Measurements from ENCODE around the gene TEAD1. TPM values are rescaled to one million over a fixed set of nuclear protein-coding genes. Genes with fewer than 3 reads are reported as not detected.
A peak's percentile ranks its signal among the peaks of the same experiment; 100 is the strongest.

TEAD1 gene
- total RNA-seq, 4 donors from 2014 or later = 71.5 to 109 (median 88.5) TPM

DNA sequence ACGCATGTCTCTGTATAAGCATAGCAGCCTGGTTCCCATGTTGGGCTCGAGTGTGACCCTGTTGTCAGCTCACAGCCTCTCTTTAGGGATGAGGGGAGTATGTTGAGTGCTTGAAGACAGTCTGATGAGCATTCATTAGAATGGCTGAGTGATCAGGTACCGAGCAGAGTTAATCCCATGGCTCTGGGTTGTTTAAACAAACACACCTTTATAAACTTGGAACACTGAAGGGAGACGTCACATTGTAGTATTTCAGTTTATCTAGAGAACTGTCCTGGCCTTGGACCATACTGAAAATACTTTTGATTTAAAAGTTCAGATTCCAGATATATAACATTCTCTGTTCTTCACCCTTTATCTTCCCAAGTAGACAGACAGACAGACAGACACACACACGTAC, 76.0 kb downstream of the TEAD1 start:
- DNase-seq = no peak
- H3K4me1 ChIP-seq = peaks cover 27 to 43% of the 10 kb centered on the region in 2 donors
- no peak overlapping the region for H3K4me3 ChIP-seq (replicated peaks in 1 of 3)
- no peaks in the 10 kb centered on the region for H3K36me3 ChIP-seq
- no peaks in the 10 kb centered on the region for H3K9me3 ChIP-seq
- peak overlapping the region in 2 of 3 donors; percentile 24 to 71 for H3K27ac ChIP-seq
- 67 to 71% methylated on average over 5 of the region's 5 CpGs for WGBS, 2 donors
- no peaks in the 10 kb centered on the region for H3K27me3 ChIP-seq
- intact Hi-C loops (cut with DNase I) = no loop called here
- no peak for TF ChIP-seq POLR2A (IDR thresholded peaks at IDR 0.05)
- TF ChIP-seq, protein P1, sequence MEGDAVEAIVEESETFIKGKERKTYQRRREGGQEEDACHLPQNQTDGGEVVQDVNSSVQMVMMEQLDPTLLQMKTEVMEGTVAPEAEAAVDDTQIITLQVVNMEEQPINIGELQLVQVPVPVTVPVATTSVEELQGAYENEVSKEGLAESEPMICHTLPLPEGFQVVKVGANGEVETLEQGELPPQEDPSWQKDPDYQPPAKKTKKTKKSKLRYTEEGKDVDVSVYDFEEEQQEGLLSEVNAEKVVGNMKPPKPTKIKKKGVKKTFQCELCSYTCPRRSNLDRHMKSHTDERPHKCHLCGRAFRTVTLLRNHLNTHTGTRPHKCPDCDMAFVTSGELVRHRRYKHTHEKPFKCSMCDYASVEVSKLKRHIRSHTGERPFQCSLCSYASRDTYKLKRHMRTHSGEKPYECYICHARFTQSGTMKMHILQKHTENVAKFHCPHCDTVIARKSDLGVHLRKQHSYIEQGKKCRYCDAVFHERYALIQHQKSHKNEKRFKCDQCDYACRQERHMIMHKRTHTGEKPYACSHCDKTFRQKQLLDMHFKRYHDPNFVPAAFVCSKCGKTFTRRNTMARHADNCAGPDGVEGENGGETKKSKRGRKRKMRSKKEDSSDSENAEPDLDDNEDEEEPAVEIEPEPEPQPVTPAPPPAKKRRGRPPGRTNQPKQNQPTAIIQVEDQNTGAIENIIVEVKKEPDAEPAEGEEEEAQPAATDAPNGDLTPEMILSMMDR (IDR thresholded peaks at IDR 0.05) = no peak

DNA sequence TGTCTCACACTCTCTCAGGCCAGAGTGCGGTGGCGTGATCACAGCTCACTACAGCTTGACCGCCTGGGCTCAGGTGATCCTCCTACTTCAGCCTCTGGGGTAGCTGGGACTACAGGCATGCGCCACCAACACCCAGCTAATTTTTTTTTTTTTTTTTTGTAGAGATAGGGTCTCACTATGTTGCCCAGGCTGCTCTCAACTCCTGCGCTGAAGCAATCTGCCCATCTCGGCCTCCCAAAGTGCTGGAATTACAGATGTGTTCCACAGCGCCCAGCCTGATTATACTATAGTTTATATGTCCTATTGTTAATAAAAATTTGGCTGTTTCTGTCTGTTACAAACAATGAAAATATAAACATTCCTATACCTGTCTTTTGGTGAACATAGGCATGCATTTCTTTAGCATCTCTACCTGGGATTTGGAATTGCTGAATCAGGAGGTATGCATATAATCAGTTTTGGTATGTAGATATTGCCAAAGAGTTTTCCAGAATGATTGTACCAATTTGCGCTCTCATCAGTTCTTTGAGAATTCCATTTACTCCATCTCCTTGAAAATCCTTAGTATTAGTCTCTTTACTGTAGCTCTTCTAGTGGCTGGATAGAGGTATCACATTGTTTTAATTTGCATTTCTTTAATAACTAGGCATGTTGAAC, 78.8 kb downstream of the TEAD1 start:
- Histone ChIP-seq H3K4me3 (replicated peaks in 1 of 3) (no peak overlapping the region), H3K9me3 (no peaks in the 10 kb centered on the region), H3K36me3 (no peaks in the 10 kb centered on the region), H3K27ac (no peak overlapping the region), H3K4me1 (peaks cover 20 to 40% of the 10 kb centered on the region in 2 donors), H3K27me3 (no peaks in the 10 kb centered on the region)
- intact Hi-C loops (cut with DNase I) = no loop called here
- no peak for DNase-seq
- whole genome bisulfite sequencing, 2 donors = 98% methylated on average over 8 of the region's 8 CpGs
- TF ChIP-seq, protein P1 (IDR thresholded peaks at IDR 0.05) = peak in 1 of 6 experiments; percentile 7
- no peak for TF ChIP-seq POLR2A (IDR thresholded peaks at IDR 0.05)

GRCh38 chr11:12754021-12754420, 79.8 kb downstream of the TEAD1 start:
- intact Hi-C loops (cut with DNase I) = no loop called here
- Histone ChIP-seq H3K9me3 (no peaks in the 10 kb centered on the region), H3K36me3 (no peaks in the 10 kb centered on the region), H3K27ac (no peak overlapping the region), H3K4me1 (peaks cover 20 to 40% of the 10 kb centered on the region in 2 donors), H3K27me3 (no peaks in the 10 kb centered on the region), H3K4me3 (replicated peaks in 1 of 3) (no peak overlapping the region)
- no peak for TF ChIP-seq POLR2A (IDR thresholded peaks at IDR 0.05)
- TF ChIP-seq, protein P1 (IDR thresholded peaks at IDR 0.05) = no peak
- WGBS, 2 donors = 83 to 85% methylated on average over 3 of the region's 3 CpGs
- no peak for DNase-seq

GRCh38 chr11:12754582-12755234, 80.5 kb downstream of the TEAD1 start:
- DNase-seq = no peak
- no peaks in the 10 kb centered on the region for H3K9me3 ChIP-seq
- H3K4me3 ChIP-seq (replicated peaks in 1 of 3) = no peak overlapping the region
- H3K27me3 ChIP-seq = no peaks in the 10 kb centered on the region
- 86 to 91% methylated on average over 3 of the region's 3 CpGs for WGBS, 2 donors
- H3K4me1 ChIP-seq = peaks cover 20 to 35% of the 10 kb centered on the region in 2 donors
- intact Hi-C loops (cut with DNase I) = no loop called here
- H3K27ac ChIP-seq = no peak overlapping the region
- TF ChIP-seq POLR2A (IDR thresholded peaks at IDR 0.05) = no peak
- TF ChIP-seq, protein P1 (IDR thresholded peaks at IDR 0.05) = no peak
- H3K36me3 ChIP-seq = no peaks in the 10 kb centered on the region
